Neural crest cell (in vitro differentiated cells): ENCODE data around the gene TSHZ1. TPM values are rescaled to one million over a fixed set of nuclear protein-coding genes. Genes with fewer than 3 reads are reported as not detected.

Experiments used
- DNase-seq: peaks from one replicate; pipeline ENCODE4 v3.0.0; 2021; ENCODE audit warnings: low read depth, mixed read lengths, low spot score
- H3K27ac Mint-ChIP-seq: one replicate; pipeline ENCODE4 v1.8.0; 2021; ENCODE audit warnings: mild to moderate bottlenecking, mixed read lengths; ENCODE audit not compliant: unreplicated experiment
- H3K27me3 Mint-ChIP-seq: 2 replicates; pipeline ENCODE4 v1.8.0; 2021; ENCODE audit warnings: low read depth, mild to moderate bottlenecking, mixed read lengths
- H3K36me3 Mint-ChIP-seq: 2 replicates; pipeline ENCODE4 v1.8.0; 2021; ENCODE audit warnings: low read depth, mild to moderate bottlenecking, mixed read lengths
- H3K4me1 Mint-ChIP-seq: 2 replicates; pipeline ENCODE4 v1.8.0; 2021; ENCODE audit warnings: mixed read lengths
- H3K4me3 Mint-ChIP-seq: one replicate; pipeline ENCODE4 v1.8.0; 2021; ENCODE audit warnings: mild to moderate bottlenecking, mixed read lengths
- H3K9me3 Mint-ChIP-seq: 2 replicates; pipeline ENCODE4 v1.8.0; 2021; ENCODE audit warnings: mixed read lengths
- total RNA-seq: library from RNA; stranded (reverse); gene quantifications from 2 replicates; pipeline ENCODE4 v1.2.1, GENCODE V29; 2021
- TF ChIP-seq, protein P1 (sequence below): fragments of 200-600 bp; sonication (generic); conservative IDR thresholded peaks from 2 replicates; pipeline ENCODE4 v1.5.0; 2021; ENCODE audit warnings: antibody characterized with exemption, mild to moderate bottlenecking

The TSHZ1 gene
- total RNA-seq, 1 donor from 2014 or later, result 6.9 TPM

DNA sequence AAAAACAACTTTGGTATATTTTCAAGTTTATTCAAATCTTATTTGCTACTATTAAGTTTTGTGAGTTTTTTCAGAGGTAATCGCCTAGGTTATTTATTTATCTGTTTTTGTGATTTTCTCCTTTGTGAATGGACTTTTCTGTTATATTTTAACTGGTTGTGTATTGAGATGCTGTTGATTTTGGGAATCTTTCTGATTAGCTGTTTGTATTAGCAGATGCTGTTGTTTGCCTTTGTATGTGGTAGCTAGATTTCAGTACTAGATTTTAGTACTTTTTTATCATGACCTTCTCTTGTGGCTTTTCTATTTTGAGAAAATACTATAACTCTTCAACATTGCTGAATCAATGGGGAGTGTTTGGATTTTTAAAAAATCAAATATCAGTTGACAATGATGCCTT lies 42.4 kb downstream of the TSHZ1 start:
- Mint-ChIP-seq H3K27me3 (no peaks in the 10 kb centered on the region), H3K9me3 (no peaks in the 10 kb centered on the region), H3K27ac (no peak overlapping the region), H3K4me3 (no peak overlapping the region), H3K4me1 (peaks cover 5% of the 10 kb centered on the region), H3K36me3 (no peaks in the 10 kb centered on the region)
- TF ChIP-seq, protein P1, sequence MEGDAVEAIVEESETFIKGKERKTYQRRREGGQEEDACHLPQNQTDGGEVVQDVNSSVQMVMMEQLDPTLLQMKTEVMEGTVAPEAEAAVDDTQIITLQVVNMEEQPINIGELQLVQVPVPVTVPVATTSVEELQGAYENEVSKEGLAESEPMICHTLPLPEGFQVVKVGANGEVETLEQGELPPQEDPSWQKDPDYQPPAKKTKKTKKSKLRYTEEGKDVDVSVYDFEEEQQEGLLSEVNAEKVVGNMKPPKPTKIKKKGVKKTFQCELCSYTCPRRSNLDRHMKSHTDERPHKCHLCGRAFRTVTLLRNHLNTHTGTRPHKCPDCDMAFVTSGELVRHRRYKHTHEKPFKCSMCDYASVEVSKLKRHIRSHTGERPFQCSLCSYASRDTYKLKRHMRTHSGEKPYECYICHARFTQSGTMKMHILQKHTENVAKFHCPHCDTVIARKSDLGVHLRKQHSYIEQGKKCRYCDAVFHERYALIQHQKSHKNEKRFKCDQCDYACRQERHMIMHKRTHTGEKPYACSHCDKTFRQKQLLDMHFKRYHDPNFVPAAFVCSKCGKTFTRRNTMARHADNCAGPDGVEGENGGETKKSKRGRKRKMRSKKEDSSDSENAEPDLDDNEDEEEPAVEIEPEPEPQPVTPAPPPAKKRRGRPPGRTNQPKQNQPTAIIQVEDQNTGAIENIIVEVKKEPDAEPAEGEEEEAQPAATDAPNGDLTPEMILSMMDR, result no peak
- DNase-seq, result no peak

DNA sequence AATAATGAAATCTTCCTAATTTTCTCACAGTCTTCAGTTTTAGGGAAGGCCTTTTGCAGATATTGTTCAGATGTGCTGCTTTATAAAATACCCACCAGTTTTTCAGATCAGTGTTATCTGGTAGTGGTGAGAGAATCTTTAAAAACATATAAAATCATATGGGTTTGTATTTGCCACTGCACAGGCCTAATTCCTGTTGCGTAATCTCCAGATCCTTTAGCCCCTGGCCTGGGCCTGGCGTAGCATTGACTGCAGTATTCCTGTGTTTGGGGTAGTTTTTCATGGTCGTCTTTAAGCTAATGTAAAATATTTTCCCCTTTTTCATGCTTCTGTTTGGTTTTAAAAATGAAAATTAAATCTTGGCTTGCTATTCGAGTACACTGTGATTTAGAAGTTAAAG lies 43.2 kb downstream of the TSHZ1 start:
- TF ChIP-seq, protein P1, result no peak
- no peak overlapping the region for H3K4me3 Mint-ChIP-seq
- no peak overlapping the region for H3K27ac Mint-ChIP-seq
- peaks cover 3% of the 10 kb centered on the region for H3K4me1 Mint-ChIP-seq
- H3K9me3 Mint-ChIP-seq, result no peaks in the 10 kb centered on the region
- no peak for DNase-seq
- H3K27me3 Mint-ChIP-seq, result no peaks in the 10 kb centered on the region
- H3K36me3 Mint-ChIP-seq, result no peaks in the 10 kb centered on the region

DNA sequence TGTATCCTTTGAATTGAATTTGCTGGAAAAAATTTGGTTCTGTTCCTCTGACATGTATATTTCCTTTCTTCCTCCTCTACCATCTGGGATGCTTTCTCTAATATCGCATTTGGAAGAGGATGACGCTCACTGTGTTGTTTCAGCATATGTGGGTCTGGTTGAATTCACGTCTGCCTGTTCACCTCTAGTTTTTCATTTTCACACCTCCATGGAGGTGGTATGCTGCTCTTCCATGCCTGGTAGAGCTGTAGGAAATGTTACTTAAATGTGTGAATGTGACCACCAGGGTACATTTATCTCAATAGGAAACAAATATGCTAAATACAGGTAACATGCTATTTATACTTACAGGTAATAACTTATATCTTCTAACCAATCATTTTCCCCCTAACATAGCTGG lies 44.5 kb downstream of the TSHZ1 start:
- H3K27me3 Mint-ChIP-seq, result no peaks in the 10 kb centered on the region
- H3K4me1 Mint-ChIP-seq, result peaks cover 3% of the 10 kb centered on the region
- H3K9me3 Mint-ChIP-seq, result no peaks in the 10 kb centered on the region
- no peak overlapping the region for H3K27ac Mint-ChIP-seq
- no peaks in the 10 kb centered on the region for H3K36me3 Mint-ChIP-seq
- DNase-seq, result no peak
- no peak overlapping the region for H3K4me3 Mint-ChIP-seq
- TF ChIP-seq, protein P1, result no peak

DNA sequence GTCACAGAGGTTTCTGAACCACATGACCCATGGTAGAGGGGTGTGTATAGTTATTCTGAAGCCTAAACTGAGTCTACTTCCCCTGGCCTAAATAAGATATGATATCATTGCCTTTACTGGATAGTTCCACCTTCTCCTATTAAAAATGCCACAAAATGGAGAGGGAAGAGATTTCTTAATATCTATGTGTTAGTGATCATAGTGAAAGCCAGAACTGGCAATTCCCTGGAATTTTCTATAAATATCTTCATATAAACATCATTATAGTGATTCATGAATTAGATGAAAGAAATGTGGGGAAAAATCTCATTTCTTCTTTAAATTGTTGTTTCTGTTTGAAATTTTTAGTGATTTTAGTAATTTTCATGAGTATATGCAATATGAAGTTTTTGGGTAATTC lies 45.8 kb downstream of the TSHZ1 start:
- H3K4me1 Mint-ChIP-seq, result peaks cover 3% of the 10 kb centered on the region
- H3K27ac Mint-ChIP-seq, result no peak overlapping the region
- H3K36me3 Mint-ChIP-seq, result no peaks in the 10 kb centered on the region
- DNase-seq, result no peak
- TF ChIP-seq, protein P1, result no peak
- no peak overlapping the region for H3K4me3 Mint-ChIP-seq
- H3K9me3 Mint-ChIP-seq, result no peaks in the 10 kb centered on the region
- no peaks in the 10 kb centered on the region for H3K27me3 Mint-ChIP-seq

DNA sequence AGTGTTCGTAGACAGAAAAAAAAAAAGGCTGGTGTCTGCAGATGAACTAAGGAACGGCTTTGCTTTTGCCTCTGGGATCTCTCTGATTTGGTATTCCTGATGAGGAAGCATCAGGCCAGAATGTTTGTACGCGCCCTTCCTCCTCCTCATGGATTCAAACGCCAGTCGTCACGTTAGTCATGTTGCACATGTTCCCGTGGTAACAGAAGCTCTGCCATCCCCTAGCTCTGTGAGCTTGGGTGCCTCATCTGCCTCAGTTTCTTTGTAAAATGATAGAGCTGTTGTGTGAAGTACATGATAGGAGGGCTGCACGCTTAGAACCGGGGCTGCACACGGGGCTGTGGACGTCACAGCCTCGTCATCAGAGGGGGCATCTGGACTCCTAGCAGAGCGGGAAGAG lies 47.0 kb downstream of the TSHZ1 start:
- Mint-ChIP-seq H3K4me3 (no peak overlapping the region), H3K27ac (no peak overlapping the region), H3K9me3 (no peaks in the 10 kb centered on the region), H3K4me1 (no peaks in the 10 kb centered on the region), H3K36me3 (no peaks in the 10 kb centered on the region), H3K27me3 (no peaks in the 10 kb centered on the region)
- TF ChIP-seq, protein P1, result no peak
- no peak for DNase-seq
